GM15510 (cell line): ENCODE measurements around the gene GNG10.
A peak's percentile ranks its signal among the peaks of the same experiment; 100 is the strongest.

Experiments
- POLR2A ChIP-seq: IDR thresholded peaks from 3 replicates; pipeline ENCODE4 v1.6.1; 2011; ENCODE audit warnings: borderline replicate concordance; ENCODE audit not compliant: insufficient read length; ENCODE audit errors: extremely low read depth

GNG10 gene

DNA sequence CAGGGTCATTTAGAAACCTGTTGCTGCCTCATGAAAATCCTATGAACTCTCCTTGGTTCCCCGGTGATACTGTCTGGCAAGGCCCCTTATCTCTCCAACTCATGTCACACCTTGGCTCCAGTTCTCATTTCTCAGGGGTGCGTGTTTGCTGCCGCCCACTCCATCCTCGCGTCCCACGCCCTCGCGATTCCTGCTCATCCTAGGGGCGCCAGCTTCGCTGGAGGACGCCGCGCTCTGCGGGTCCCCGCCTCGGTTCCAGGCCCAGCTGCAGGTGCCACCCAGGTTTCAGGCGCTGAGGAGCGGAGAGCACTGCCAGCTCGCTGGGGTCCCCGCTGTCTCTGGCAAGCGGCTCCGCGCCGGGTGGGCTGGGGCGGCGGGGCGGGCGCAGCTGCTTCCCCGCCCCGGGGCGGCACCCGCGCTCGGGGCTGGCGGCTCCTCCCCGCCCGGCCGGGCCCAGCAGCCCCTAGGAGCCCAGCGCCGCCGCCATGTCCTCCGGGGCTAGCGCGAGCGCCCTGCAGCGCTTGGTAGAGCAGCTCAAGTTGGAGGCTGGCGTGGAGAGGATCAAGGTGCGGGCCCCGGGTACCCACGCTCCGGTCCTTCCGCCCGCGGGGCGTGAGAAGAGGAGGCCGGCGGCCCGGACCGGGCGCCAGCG is at the start of gene GNG10:
Gene GNG10 (plus strand): TSS at position 456 of the 652 bp plus-strand sequence. CDS start 30 bp downstream, at position 486.
- TF ChIP-seq POLR2A: peak; percentile 68

DNA sequence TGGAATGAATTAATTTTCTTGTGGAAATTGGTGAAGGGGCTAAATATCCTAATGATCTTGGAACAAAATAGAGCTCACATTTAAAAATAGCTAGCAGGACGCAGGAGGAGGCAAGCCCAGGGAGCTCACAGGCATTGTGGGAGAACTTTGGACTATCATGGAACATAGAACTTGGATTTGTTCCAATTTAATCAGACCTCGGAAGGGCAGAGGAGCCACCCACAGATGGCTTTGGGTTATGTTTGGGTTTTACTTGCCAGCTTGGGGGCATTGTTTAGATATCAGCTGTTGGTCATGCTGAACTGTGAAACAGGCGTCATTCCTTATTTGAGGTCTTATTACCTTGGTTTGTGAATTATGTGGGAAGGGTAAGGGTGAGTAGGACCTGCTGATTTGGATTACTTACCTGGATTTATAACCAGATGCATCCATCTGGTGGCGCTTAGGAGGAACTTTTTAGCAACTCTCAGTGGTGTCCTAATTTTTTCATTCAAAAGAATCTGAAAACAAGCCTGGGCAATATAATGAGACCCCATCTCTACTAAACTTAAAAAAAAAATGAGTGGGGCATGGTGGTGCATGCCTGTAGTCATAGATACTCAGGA is 47.9 kb upstream of the GNG10 start:
- TF ChIP-seq POLR2A: no peak

DNA sequence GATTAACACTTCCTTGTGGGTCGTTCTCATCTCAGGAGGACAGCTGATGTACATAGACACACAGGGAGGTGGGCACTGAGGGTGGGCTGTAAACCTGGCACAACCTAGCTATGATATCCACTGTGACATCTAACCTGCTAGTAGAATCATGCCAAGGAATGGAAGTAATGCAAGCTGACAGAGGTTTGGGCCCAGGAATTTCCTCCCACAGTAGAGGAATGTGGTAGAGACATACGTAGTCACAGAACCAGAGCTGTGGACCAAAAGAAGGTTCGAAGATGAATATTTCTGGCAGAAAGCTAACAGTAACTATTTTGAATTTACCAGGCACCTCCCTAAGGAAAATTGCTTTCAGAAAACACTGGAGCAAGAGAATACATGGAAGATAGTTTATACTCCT is 45.5 kb upstream of the GNG10 start:
- TF ChIP-seq POLR2A: no peak

DNA sequence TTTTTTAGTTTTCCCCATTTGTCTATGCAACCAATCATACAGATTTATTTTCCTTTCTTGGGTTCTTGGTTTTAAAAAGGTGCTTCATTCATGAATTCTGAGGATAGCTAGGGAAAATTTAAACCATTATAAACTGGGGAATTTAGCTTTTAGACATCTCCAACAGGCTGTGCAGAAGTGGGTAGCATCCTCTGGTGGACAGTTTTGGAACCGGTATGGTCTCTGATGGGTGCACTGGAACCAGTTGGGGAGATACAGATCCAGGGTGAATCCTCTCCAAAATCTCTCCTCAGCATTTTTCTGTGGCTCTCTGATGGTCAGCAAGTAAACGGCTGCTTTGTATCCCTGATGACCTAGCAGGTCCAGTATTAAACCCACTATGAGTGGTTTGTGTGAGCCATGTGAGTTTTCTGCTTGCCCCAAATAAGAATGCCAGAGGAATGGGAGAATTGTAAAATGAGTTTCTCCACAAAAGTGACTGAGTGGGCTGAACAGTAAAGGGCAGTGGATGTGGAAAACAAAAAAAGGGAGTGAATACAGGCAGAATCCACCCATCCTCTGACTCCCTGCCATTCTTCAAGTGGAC is 39.4 kb upstream of the GNG10 start:
- TF ChIP-seq POLR2A: no peak

DNA sequence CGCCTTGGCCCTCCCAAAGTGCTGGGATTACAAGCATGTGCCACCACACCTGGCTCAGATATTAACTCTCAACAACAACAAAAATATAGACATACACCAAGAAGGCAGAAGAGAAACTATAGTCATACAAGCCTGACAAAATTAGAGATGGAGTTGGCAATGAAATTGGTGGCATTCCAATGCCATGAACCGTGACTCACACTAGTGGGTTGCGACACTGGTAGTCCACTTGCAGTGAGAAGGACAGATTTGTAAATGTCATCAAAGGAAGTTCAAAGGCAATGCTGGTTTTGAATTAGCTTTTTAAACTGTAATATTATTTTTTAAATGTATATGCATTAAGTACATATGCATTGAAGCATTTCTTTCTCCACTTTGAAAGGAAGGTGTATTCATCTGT is 38.8 kb upstream of the GNG10 start:
- no peak for TF ChIP-seq POLR2A

DNA sequence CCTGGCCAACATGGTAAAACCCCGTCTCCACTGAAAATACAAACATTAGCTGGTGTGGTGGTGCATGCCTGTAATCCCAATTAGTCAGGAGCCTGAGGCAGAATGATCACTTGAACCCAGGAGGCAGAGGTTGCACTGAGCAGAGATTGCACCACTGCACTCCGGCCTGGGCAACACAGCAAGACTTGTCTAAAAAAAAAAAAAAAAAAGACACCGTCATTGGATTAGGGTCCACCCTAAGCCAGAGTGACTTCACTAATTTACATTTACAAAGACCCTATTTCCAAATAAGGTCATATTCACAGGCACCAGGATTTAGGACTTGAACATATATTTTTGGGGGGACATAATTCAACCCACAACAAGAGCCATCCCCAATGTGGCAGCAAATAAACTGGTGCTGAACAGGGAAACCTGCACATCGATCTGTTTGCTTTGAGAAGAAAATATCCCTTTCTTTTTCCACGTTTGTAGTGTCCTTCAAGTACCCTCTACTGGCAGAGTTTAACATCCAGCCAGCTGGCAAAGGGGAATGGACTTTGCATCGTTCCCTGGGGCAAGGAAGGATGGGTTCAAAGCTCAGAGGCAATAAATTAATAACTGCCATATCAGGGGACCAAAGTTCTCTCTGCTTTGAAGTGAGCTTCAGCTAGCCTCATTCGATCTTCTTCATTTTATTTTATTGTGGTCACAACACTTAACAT is 34.0 kb upstream of the GNG10 start:
- TF ChIP-seq POLR2A: no peak

DNA sequence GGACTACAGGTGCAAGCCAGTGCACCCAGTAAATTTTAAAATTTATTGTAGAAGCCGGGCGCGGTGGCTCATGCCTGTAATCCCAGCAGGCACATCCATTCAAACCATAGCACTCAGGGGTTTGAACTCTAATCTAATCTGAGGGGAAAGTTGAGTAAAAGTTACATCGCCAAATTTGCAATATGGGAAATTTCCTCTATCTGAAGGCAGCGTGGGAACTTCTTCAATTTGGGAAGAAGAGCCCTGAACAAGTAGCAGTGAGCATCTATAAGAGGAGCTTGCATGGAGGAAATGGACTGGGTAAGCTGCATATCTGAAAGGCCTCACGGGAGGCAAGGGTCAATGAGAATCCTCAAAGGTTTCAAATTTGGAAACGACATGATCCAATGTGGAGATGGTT is 33.0 kb upstream of the GNG10 start:
- TF ChIP-seq POLR2A: no peak

DNA sequence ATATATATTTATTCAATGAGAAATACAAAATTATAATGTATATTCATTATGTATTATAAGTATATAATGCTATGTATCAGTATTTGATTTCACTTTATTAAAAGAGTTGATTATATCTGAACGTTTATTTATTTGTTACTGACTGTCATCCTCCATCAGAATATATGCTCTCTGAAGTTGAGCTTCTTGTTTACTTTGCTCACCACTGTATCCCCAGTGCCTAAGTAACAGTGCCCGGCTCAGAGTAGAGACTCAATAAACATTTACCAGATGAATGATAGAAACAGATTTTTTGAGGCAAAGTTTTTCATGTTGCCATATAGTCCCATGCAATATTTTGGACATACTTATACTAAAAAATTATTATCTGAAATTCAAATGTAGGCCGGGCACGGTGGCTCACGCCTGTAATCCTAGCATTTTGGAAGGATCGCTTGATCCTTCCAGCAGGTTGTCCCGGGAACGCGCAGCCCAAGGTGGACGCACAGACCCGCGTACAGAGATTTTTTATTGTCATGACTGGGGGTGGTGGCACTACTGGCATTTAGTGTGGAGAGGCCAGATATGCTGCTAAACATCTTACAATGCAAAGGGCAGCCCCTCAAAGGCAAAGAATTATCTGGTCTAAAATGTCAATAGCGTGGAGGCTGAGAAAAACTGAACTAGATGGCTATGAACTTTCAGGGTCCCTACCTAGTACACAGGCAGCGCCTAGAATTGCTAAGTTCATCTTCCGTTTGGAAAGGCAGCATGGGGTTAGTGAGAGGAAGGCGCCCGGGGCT is 31.0 kb upstream of the GNG10 start:
- no peak for TF ChIP-seq POLR2A

DNA sequence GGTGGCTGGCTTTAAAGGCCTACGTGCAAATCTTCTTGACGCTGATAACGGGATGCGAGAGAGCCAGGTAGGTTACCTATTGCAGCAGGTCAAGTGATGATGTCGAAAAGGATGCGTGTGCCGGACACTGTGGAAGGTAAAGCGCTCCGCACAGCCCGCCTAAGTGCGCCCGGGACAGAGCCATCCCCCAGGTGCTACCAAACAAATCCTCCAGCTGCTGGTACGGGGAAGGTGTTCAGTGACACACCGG is 30.5 kb upstream of the GNG10 start:
- TF ChIP-seq POLR2A: no peak

DNA sequence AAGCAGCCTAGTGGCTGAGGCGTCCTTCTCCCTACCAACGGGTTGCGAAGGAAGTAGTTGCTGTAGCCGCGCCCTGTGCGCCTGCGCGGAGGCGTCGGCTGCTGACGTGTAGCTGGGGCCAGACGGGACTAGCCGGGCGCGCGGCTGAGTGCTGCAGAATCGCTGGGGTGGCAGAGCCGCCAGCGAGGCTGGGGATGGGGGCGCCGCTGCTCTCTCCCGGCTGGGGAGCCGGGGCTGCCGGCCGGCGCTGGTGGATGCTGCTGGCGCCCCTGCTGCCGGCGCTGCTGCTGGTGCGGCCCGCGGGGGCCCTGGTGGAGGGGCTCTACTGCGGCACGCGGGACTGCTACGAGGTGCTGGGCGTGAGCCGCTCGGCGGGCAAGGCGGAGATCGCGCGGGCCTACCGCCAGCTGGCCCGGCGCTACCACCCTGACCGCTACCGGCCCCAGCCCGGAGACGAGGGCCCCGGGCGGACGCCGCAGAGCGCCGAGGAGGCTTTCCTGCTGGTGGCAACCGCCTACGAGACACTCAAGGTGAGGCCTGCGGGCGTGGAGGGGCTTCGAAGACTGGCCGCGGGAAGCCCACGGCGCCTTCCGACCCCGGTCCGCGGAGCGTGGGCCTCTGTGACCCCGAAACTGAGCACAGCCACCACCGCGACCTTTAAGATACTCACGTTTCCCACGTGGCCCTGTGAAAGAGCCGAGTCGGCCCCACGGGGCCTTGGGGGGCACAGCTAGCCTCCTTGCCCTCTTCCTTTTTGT is 30.0 kb upstream of the GNG10 start, which contains the start of gene DNAJC25:
Gene DNAJC25 (plus strand): TSS at position 121 of the 758 bp plus-strand sequence. CDS start 74 bp downstream, at position 195.
- TF ChIP-seq POLR2A: peak; percentile 100

DNA sequence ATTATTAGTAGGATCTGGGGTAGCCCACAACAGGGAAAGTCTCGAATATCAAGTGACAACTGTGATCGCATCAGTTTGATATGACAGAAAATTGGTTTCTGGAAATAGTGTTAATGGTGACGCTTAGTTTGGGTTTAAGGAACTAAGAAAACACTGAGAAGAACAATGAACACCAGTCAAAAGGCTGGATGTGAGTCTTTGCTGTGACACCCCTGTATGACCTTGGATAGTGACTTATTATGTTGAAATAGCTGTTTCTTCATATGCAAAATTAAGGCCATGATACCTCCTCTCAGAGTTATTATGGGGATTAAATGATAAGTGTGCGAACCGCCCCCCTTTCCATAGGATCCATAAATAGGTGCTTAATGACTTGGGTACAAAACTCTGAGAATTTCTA is 29.3 kb upstream of the GNG10 start:
- no peak for TF ChIP-seq POLR2A

DNA sequence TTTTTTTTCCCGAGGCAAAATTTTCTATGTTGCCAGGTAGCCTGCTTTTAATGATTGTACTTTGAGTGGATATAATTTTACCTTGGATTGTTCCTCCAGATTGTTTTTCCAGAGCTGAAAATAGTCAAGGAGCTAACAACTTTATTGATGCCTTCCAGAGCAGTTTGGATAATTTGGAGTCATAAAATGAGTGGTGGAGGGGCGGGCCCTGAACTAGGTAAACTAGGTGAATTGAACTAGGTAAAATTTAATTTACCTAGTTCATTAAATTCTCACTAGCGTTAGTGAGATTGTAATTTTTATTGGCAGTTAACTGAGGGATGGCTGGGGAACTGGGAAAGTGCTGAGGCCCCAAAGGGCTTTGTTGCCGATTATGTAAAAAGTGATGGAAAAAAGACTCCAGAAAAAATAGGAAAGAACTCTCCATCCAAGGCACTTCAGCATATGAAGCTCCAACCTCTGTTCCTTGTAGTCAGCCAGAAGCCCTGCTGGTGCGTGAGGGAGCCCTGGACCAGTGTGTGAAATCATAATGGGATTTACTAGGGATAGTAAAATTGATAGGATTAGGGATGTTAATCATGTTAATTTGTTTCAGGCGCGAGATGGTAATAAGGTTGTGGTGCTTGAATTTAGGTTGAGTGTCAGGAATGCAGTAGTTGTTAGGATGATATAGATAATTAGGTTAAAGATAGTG is 28.6 kb upstream of the GNG10 start:
- no peak for TF ChIP-seq POLR2A

DNA sequence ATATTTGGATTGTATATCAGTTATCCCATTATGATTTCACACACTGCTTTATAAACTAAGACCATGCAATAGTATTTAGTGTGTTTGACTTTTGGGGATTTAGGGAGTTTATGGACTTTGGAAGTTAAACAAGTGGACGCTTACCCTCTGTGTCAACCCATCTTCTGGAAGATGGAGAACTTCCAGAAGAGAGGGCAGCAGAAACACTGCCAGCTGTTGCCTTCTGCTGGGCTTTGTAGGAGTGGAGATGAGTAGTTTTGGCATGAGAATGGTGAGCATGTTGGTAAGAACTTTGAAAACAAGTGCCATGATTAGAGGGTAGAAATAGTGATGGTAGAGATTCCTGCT is 28.0 kb upstream of the GNG10 start:
- no peak for TF ChIP-seq POLR2A

DNA sequence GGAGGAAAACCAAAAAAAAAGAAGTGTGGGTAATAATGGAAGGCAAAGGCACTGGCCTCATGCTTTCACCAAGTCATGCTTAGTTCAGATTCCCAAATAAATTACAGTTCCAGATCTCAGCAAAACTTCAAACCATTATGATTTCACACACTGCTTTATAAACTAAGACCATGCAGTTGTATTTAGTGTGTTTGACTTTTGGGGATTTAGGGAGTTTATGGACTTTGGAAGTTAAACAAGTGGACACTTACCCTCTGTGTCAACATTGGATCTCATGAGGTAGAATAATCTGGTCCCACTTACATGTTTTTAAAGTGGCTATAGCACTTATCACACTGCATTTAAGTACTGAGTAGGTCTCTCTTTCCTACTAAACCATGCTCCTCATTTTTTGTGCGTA is 26.5 kb upstream of the GNG10 start:
- TF ChIP-seq POLR2A: no peak
